ENCODE measurements around the gene KRTAP10-1. TPM values are rescaled to one million over a fixed set of nuclear protein-coding genes. Genes with fewer than 3 reads are reported as not detected.

Gene KRTAP10-1
- total RNA-seq, 1 experiment from 2014 or later, result not detected

DNA sequence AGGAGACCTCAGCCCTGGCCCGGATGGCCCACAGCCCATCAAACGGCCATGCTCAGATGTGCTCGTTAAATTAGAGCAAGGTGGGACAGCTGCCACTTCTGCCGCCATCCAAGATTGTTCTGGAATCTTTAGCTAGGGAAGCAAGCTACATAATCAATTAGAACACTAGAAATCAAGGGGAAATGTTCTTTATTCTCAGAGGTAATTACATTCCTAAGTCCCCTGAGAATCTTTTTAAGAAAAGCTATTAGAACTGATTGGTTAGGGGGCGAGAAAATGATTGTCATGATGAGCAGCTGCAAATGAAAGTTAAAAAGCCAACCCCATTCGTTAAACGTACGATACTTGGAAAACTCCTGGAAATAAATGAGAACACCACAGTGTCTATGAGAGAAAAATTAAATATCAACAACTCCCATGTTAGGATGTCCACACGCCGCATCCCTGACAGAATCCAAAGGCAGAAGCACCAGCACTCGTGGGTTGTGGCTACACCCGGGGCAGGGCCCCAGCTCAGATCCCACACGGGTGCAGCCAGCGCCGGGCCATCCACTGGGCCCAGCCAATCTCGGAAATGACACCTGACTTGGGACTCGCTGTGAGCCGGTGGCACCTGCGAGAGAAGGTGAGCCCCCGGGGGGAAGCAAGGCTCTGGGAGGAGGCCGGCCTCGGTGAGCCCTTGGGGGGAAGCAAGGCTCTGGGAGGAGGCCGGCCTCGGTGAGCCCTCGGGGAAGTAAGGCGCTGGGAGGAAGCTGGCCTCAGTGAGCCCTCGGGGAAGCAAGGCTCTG, 37.6 kb downstream of the KRTAP10-1 start:
- H3K79me1 ChIP-seq (ENCODE audit: insufficient read depth, low read depth, low read length, poor library complexity, severe bottlenecking), result no peaks in the 10 kb centered on the region
- no peak overlapping the region for H4K5ac ChIP-seq (ENCODE audit: insufficient read length, low read depth, low read length)
- no peaks in the 10 kb centered on the region for H3K79me2 ChIP-seq (ENCODE audit: insufficient read depth, low read length)
- H2AK5ac ChIP-seq (ENCODE audit: insufficient read length, low read length), result no peak overlapping the region
- H4K8ac ChIP-seq (replicated peaks; ENCODE audit: insufficient read length, low read depth, low read length), result no peak overlapping the region
- H2BK120ac ChIP-seq (ENCODE audit: low read depth, low read length, poor library complexity, severe bottlenecking), result no peak overlapping the region
- H3K9me3 ChIP-seq (ENCODE audit: control insufficient read depth, low read depth, low read length), result no peaks in the 10 kb centered on the region
- no peak overlapping the region for H3K14ac ChIP-seq (ENCODE audit: insufficient read depth, low read length)
- no peak overlapping the region for H3K23ac ChIP-seq (ENCODE audit: insufficient read length, low read depth, low read length)
- H3K27me3 ChIP-seq (ENCODE audit: insufficient read depth, low read length), result no peaks in the 10 kb centered on the region
- Mint-ChIP-seq H3K27me3 (ENCODE audit: low read depth) (no peaks in the 10 kb centered on the region), H3K36me3 (ENCODE audit: insufficient read depth in 1 of 3, low read depth in 3 of 3) (peaks cover 0 to 2% (median 0%) of the 10 kb centered on the region in 3 experiments; a peak in 2 of 7 replicates), H3K4me3 (no peak overlapping the region), H3K4me1 (peaks cover 8 to 11% of the 10 kb centered on the region in 2 experiments), H3K9me3 (no peaks in the 10 kb centered on the region), H3K27ac (peak overlapping the region in 1 of 3 experiments; percentile 57; a peak in 1 of 7 replicates)
- H3K56ac ChIP-seq (ENCODE audit: insufficient read length, low read depth, low read length), result no peak overlapping the region
- no peak overlapping the region for H2BK12ac ChIP-seq (ENCODE audit: insufficient read length, low read depth, low read length)
- no peak overlapping the region for H2BK20ac ChIP-seq (ENCODE audit: low read depth, low read length, poor library complexity, severe bottlenecking)
- no peak overlapping the region for H2BK15ac ChIP-seq (ENCODE audit: low read depth, low read length)
- H3K18ac ChIP-seq (ENCODE audit: insufficient read length, low read depth, low read length), result no peak overlapping the region
- no peak for TF ChIP-seq CTCF (conservative IDR thresholded peaks at IDR 0.05)
- no peak overlapping the region for H3K4me2 ChIP-seq (ENCODE audit: insufficient read depth, insufficient read length, low read length)
- no peak overlapping the region for H3K4ac ChIP-seq (ENCODE audit: low read depth, low read length)
- H2BK5ac ChIP-seq (ENCODE audit: insufficient read length, low read length), result no peak overlapping the region
- H3K4me1 ChIP-seq (ENCODE audit: insufficient read depth, low read length), result no peaks in the 10 kb centered on the region
- no CpG with 5 or more reads among the region's 27 CpGs for WGBS (ENCODE audit: extremely low coverage, insufficient read length, low lambda C conversion rate)
- no peak overlapping the region for H3T11ph ChIP-seq (ENCODE audit: low read length)
- peaks cover 2% of the 10 kb centered on the region for H4K20me1 ChIP-seq (ENCODE audit: control insufficient read depth, insufficient read depth, insufficient read length)
- H3K9ac ChIP-seq (ENCODE audit: extremely low read depth, insufficient read length, low read length), result no peak overlapping the region
- no peak overlapping the region for H4K91ac ChIP-seq (ENCODE audit: insufficient read length, low read depth, low read length)
- no peaks in the 10 kb centered on the region for H3K23me2 ChIP-seq (ENCODE audit: insufficient read length, low read depth, low read length, poor library complexity, severe bottlenecking)
- H2AFZ ChIP-seq (ENCODE audit: low read length), result no peak overlapping the region
- H3K27ac ChIP-seq (ENCODE audit: insufficient read length, low read depth, low read length), result no peak overlapping the region
- DNase-seq, result no peak
